Fibroblast of the aortic adventitia (primary cell): ENCODE results near the gene JAK2. TPM values are rescaled to one million over a fixed set of nuclear protein-coding genes. Genes with fewer than 3 reads are reported as not detected.
"Not testable (repeated sequence)": the region's sequence is repeated elsewhere in the genome, so short reads cannot be mapped to it uniquely, and the experiment has no call there.

Experiments used
- DNase-seq: peaks from one replicate; pipeline ENCODE4 v3.0.0-alpha.2; 2010; ENCODE audit warnings: low read depth
- H3K4me3 ChIP-seq: 2 replicates; pipeline ENCODE4 v1.5.1; 2011; ENCODE audit warnings: low read depth, mild to moderate bottlenecking, control low read depth, low read length, moderate library complexity
- CTCF ChIP-seq: IDR thresholded peaks from 2 replicates; pipeline ENCODE4 v1.5.1; 2011; ENCODE audit warnings: mild to moderate bottlenecking, low read length, control low read depth, inconsistent platforms; ENCODE audit not compliant: insufficient read depth
- total RNA-seq: library from RNA; depleted of rRNA; stranded (reverse); fragments of >200 nt; gene quantifications from 2 replicates; pipeline ENCODE4 v1.2.3, GENCODE V29; 2012; ENCODE audit warnings: low replicate concordance

The JAK2 gene
- 13.2 and 19.2 TPM in 2 replicates for total RNA-seq

GRCh38 chr9:4984621-4985385 lies at the start of gene JAK2:
JAK2 (plus strand) TSS chr9:4985272; CDS start chr9:5021988, 36,716 bp downstream.
- DNase-seq: peak; percentile 91
- peak within 1 kb of the TSS; percentile 79 for H3K4me3 ChIP-seq
- TF ChIP-seq CTCF: peak; percentile 50

- no peak for DNase-seq
- no peak overlapping the region for H3K4me3 ChIP-seq
- no peak for TF ChIP-seq CTCF
Observed at GRCh38 chr9:4936277-4936676, 48.8 kb upstream of the JAK2 start.

- DNase-seq: no peak
- no peak for TF ChIP-seq CTCF
- no peak overlapping the region for H3K4me3 ChIP-seq
Observed at GRCh38 chr9:4936823-4937222, 48.2 kb upstream of the JAK2 start.

GRCh38 chr9:4937446-4937845 lies 47.6 kb upstream of the JAK2 start:
- H3K4me3 ChIP-seq: no peak overlapping the region
- no peak for TF ChIP-seq CTCF
- DNase-seq: no peak

GRCh38 chr9:4938496-4938895 lies 46.6 kb upstream of the JAK2 start:
- DNase-seq: no peak
- no peak for TF ChIP-seq CTCF
- no peak overlapping the region for H3K4me3 ChIP-seq

- no peak for TF ChIP-seq CTCF
- H3K4me3 ChIP-seq: no peak overlapping the region
- no peak for DNase-seq
Observed at GRCh38 chr9:4939118-4939561, 45.9 kb upstream of the JAK2 start.

GRCh38 chr9:4942042-4942691 lies 42.9 kb upstream of the JAK2 start:
- not testable (repeated sequence) for H3K4me3 ChIP-seq
- peak; percentile 66 for DNase-seq
